Measurements from ENCODE around the gene ZNF469. TPM values are rescaled to one million over a fixed set of nuclear protein-coding genes. Genes with fewer than 3 reads are reported as not detected.
"Not testable (repeated sequence)": the region's sequence is repeated elsewhere in the genome, so short reads cannot be mapped to it uniquely, and the experiment has no call there.

ZNF469 gene
- total RNA-seq, 2 donors from 2014 or later: 2.9 to 6.2 TPM

DNA sequence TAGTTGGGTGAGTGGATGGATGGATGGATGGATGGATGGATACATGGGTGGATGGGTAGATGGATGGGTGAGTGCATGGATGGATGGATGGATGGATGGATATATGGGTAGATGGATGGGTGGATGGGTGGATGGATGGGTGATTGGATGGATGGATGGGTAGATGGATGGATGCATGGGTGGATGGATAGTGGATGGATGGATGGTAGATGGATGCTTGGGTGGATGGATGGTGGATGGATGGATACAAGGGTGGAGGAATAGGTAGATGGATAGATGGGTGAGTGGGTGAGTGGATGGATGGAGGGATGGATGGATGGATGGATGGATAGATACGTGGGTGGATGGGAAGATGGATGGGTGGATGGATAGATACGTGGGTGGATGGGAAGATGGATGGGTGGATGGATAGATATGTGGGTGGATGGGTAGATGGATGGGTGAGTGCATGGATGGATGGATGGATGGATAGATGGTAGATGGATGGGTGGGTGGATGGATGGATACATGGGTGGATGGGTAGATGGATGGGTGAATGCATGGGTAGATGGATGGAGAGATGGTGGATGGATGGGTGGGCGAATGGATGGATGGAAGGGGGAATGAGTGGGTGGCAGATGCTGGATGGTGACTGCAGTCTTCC lies 19.0 kb downstream of the ZNF469 start:
- intact Hi-C loops (cut with DNase I): no loop called here
- DNase-seq (ENCODE audit: low spot score): no peak

GRCh38 chr16:88402551-88403240 lies 19.9 kb downstream of the ZNF469 start:
- DNase-seq (ENCODE audit: low spot score): no peak
- intact Hi-C loops (cut with DNase I): no loop called here

- intact Hi-C loops (cut with DNase I): no loop called here
- DNase-seq (ENCODE audit: low spot score): no peak
Measured at GRCh38 chr16:88403794-88404581, 21.2 kb downstream of the ZNF469 start.

- intact Hi-C loops (cut with DNase I): no loop called here
- DNase-seq (ENCODE audit: low spot score): no peak
Measured at GRCh38 chr16:88404769-88405168, 22.0 kb downstream of the ZNF469 start.

GRCh38 chr16:88405216-88406060 lies 22.7 kb downstream of the ZNF469 start:
- no peak for DNase-seq (ENCODE audit: low spot score)
- intact Hi-C loops (cut with DNase I): no loop called here

- intact Hi-C loops (cut with DNase I): no loop called here
- no peak for DNase-seq (ENCODE audit: low spot score)
Measured at GRCh38 chr16:88406096-88407041, 23.6 kb downstream of the ZNF469 start.

DNA sequence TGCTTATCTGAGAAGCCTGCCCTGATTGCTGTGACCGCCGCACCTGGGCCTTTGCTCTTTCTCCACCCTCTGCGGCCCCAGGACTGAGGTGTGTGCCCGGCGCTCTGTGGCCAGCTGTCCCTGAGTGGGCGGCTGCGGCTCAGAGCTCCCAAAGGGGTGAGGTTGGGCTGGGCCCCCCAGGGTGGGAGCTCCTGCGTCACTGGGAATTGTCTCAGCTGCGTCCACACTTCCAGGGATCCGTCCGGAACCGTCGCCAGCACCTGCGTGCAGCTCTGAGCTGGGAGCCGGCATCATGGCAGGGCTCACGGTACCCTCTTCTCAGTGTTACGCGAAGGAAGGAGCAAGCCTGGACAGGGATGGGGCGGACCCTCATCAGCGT lies 24.3 kb downstream of the ZNF469 start:
- intact Hi-C loops (cut with DNase I): no loop called here
- no peak for DNase-seq (ENCODE audit: low spot score)

DNA sequence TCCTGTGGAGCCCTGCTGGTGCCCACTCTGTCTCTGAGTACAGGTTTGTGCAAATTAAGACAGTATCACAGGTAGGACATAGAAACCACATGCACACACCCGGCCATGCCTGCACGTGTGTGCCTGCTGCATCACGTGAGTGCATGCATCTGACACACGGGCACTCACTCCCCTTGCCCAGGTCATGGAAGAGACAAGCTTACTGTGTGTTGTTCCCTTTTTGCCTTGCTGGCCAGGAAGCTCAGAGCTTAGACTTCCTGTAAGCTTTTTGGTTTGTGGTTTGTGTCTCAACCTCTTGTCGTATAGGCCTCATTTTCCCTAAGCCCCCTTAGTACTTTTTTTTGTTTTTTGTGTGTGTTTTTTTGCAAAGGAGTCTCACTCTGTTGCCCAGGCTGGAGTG lies 25.0 kb downstream of the ZNF469 start:
- intact Hi-C loops (cut with DNase I): no loop called here

DNA sequence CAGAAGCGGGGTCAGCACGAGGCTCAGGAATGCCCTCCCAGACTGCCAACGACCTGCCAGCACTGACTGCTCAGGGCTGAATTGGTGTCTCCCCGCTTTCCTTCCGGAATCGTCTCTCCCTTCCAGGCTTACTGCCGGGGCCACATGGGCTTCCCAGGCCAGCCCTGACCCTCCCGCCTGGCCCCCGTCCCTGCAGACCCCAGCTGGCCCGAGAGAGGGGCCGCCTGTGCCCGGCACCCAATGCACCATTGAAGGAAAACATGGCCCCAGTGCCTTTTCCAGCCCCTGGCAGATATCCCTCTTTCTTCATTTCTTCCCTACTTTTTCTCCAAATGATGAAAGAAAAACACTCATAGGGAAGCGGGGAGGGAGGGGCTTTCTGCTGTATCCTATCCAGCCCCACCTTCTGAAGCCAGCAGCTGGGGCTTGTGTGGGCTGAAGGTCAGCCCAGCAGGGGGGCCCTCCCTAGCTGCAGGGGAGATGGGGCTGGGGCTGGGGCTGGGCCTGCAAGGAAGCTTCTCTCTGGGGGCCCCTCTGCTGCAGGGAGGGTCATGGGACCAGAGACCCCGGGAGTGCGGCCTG lies 25.9 kb downstream of the ZNF469 start:
- intact Hi-C loops (cut with DNase I): no loop called here
- no peak for DNase-seq (ENCODE audit: low spot score)

More for the DNA sequence above, 25.0 kb downstream of the ZNF469 start:
- DNase-seq (ENCODE audit: low spot score): no peak

DNA sequence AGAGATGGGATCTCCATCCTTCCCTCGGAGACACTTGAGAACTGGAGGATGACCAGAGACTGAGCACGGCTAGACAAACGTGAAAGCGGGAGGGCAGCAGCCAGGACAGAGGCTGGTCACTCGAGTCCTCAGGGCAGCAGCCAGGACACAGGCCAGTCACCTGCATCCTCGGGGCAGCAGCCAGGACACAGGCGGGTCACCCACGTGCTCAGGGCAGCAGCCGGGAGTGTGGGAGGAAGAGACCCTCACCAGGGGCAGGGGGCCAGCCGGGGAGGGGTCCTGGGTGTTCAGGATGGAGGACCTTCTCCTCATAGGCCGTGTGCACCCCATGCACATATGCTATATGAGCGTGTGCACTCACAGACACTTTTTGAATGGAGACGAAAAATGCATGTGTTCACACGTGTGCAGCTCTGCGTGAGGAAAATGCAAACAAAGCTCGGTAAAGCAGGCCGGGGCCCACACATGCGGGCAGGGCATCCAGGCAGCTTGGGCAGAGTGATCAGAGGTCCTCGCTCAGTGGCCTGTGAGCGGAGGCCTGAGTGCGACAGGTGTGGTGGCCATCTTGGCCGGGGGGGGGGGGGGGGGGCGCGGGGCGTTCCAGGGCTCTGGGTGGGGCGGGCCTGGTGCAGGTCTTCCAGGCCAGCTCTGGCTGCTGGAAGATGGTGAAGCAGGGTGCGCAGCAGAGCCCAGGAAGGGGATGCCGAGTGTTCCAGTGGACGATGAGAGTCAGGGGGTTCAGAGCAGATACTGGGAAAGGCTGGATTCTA lies 26.7 kb downstream of the ZNF469 start:
- intact Hi-C loops (cut with DNase I): loop anchor here in 1 of 2 donors (5.0 kb wide), 1 partner anchor 1892 kb away; no protein-coding TSS in a partner anchor
- DNase-seq (ENCODE audit: low spot score): no peak

GRCh38 chr16:88410297-88410968 lies 27.7 kb downstream of the ZNF469 start:
- DNase-seq (ENCODE audit: low spot score): not testable (repeated sequence)
- intact Hi-C loops (cut with DNase I): loop anchor here in 1 of 2 donors (5.0 kb wide), 1 partner anchor 1893 kb away; no protein-coding TSS in a partner anchor

DNA sequence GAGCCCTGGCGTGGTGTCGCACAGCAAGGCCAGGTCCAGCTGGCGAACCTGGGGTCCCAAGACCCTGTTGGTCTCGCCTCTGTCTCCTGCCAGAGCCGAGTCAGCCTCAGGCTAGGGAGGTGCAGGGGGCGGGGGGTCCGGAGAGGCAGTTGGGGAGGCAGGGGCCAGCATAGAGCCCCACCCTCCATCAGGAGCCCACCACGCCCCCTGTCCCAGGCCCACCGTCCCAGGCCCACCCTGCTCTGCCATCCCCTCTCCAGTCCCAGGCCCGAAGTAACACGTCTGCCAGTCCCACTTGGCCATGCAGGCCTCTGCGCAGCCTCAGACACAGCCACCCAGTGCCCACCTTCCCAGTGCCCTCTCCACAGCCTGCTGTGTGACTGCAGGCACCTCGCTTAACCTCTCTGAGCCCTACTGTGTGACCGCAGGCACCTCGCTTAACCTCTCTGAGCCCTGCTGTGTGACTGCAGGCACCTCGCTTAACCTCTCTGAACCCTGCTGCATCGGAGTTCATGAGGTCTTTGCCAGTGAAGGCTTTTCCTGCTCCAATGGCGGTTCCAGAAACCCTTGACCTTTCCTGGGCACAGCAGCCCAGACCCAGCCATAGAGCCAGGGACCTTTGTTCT lies 29.3 kb downstream of the ZNF469 start:
- intact Hi-C loops (cut with DNase I): loop anchor here in 1 of 2 donors (5.0 kb wide), 1 partner anchor 1895 kb away; no protein-coding TSS in a partner anchor
- DNase-seq (ENCODE audit: low spot score): no peak

GRCh38 chr16:88412766-88413165 lies 30.0 kb downstream of the ZNF469 start:
- DNase-seq (ENCODE audit: low spot score): no peak
- intact Hi-C loops (cut with DNase I): loop anchor here in 1 of 2 donors (5.0 kb wide), 1 partner anchor 1895 kb away; no protein-coding TSS in a partner anchor

DNA sequence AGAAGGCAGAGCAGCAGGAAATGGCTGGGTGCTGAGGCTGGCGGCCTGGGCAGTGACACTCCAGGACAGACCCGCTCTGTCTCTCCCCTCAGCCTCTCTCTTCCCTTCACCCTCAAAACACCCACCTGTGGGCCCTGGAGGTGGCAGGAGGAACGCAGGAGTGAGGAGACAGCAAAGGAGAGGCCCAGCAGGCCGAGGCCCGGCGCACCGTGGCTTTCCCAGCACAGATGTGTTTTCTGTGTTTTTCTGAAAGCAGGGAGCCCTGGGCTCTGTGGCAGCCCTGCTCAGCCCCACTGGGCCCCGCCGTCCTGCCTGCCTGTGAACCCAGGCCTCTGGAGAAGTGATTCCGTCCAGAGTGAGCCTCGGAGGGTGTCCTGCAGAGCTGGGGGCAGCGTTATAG lies 30.5 kb downstream of the ZNF469 start:
- no peak for DNase-seq (ENCODE audit: low spot score)
- intact Hi-C loops (cut with DNase I): loop anchor here in 1 of 2 donors (5.0 kb wide), 1 partner anchor 1896 kb away; no protein-coding TSS in a partner anchor

DNA sequence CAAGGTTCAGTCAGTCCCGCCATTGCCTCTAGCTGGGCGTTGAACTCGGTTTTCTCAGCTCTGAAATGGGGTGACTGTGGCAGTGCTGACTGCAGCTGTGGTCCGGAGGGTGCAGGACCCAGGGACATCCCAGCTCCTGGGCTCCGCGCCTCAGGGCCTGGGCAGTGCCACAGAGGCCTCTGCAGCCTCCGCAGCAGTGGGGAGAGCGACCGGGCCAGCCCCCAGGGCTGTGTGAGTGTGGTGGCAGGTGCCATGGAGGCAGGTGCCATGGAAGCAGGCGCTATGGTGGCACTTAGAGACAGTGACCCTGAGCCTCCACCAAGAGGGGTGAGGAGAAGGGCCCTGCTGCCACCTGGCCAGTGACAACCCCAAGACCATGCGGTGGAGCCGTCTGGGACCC lies 30.9 kb downstream of the ZNF469 start:
- intact Hi-C loops (cut with DNase I): loop anchor here in 1 of 2 donors (5.0 kb wide), 1 partner anchor 1896 kb away; no protein-coding TSS in a partner anchor
- DNase-seq (ENCODE audit: low spot score): no peak

Measured in posterior vena cava (tissue), 2 donors.